ENCODE measurements around the gene NPDC1. TPM values are rescaled to one million over a fixed set of nuclear protein-coding genes. Genes with fewer than 3 reads are reported as not detected.
A peak's percentile ranks its signal among the peaks of the same experiment; 100 is the strongest.

The NPDC1 gene
- total RNA-seq, 1 donor from 2014 or later = 124 TPM

- Histone ChIP-seq H3K36me3 (no peaks in the 10 kb centered on the region), H3K9me3 (no peaks in the 10 kb centered on the region), H3K4me1 (peaks cover 30% of the 10 kb centered on the region), H3K4me3 (peak within 1 kb of the TSS; percentile 51), H3K27me3 (ENCODE audit: low read depth) (peaks cover 53% of the 10 kb centered on the region), H3K27ac (no peak within 1 kb of the TSS)
- peak; percentile 70 to 90 for ATAC-seq
- intact Hi-C loops (cut with DNase I) = no loop called here
- no peak for TF ChIP-seq CTCF (IDR thresholded peaks at IDR 0.05)
- peak; percentile 75 for DNase-seq
Observed at GRCh38 chr9:137053944-137054931, 8.3 kb upstream of the NPDC1 start, which contains the start of gene ENTPD2. Gene ENTPD2 (minus strand): TSS chr9:137054061. CDS start chr9:137053997, 64 bp downstream.

GRCh38 chr9:137052998-137053943 lies 7.3 kb upstream of the NPDC1 start:
- DNase-seq = no peak
- peak; percentile 6 to 31 for ATAC-seq
- H3K27ac ChIP-seq = no peak overlapping the region

GRCh38 chr9:137052293-137052692 lies 6.3 kb upstream of the NPDC1 start:
- Histone ChIP-seq H3K36me3 (no peaks in the 10 kb centered on the region), H3K4me3 (no peak overlapping the region), H3K27ac (no peak overlapping the region), H3K27me3 (ENCODE audit: low read depth) (peaks cover 72% of the 10 kb centered on the region), H3K9me3 (no peaks in the 10 kb centered on the region), H3K4me1 (peaks cover 30% of the 10 kb centered on the region)
- no peak for TF ChIP-seq CTCF (IDR thresholded peaks at IDR 0.05)
- ATAC-seq = no peak
- DNase-seq = no peak
- intact Hi-C loops (cut with DNase I) = no loop called here

More at GRCh38 chr9:137052998-137053943, 7.3 kb upstream of the NPDC1 start:
- Histone ChIP-seq H3K9me3 (no peaks in the 10 kb centered on the region), H3K27me3 (ENCODE audit: low read depth) (peaks cover 62% of the 10 kb centered on the region), H3K4me1 (peaks cover 30% of the 10 kb centered on the region), H3K4me3 (peak overlapping the region; percentile 51), H3K36me3 (no peaks in the 10 kb centered on the region)
- no peak for TF ChIP-seq CTCF (IDR thresholded peaks at IDR 0.05)
- intact Hi-C loops (cut with DNase I) = no loop called here

- no peak for DNase-seq
- Histone ChIP-seq H3K27me3 (ENCODE audit: low read depth) (peaks cover 83% of the 10 kb centered on the region), H3K4me3 (no peak overlapping the region), H3K36me3 (no peaks in the 10 kb centered on the region), H3K27ac (no peak overlapping the region), H3K9me3 (no peaks in the 10 kb centered on the region), H3K4me1 (peaks cover 36% of the 10 kb centered on the region)
- no peak for TF ChIP-seq CTCF (IDR thresholded peaks at IDR 0.05)
- intact Hi-C loops (cut with DNase I) = no loop called here
- no peak for ATAC-seq
Observed at GRCh38 chr9:137051145-137051724, 5.3 kb upstream of the NPDC1 start.

- Histone ChIP-seq H3K9me3 (no peaks in the 10 kb centered on the region), H3K27me3 (ENCODE audit: low read depth) (peaks cover 86% of the 10 kb centered on the region), H3K27ac (no peak overlapping the region), H3K4me3 (no peak overlapping the region), H3K36me3 (no peaks in the 10 kb centered on the region), H3K4me1 (peaks cover 34% of the 10 kb centered on the region)
- DNase-seq = no peak
- no peak for ATAC-seq
- intact Hi-C loops (cut with DNase I) = no loop called here
- TF ChIP-seq CTCF (IDR thresholded peaks at IDR 0.05) = no peak
Observed at GRCh38 chr9:137050570-137050969, 4.6 kb upstream of the NPDC1 start.
